ENCODE results near the gene NBAS. TPM values are rescaled to one million over a fixed set of nuclear protein-coding genes. Genes with fewer than 3 reads are reported as not detected.

NBAS gene
- total and polyA plus RNA-seq, 9 of the 15 experiments (the other 6 are each of a cell fraction or from before 2014, with no cell fraction given) = 15.3 to 94.4 (median 69.9) TPM

GRCh38 chr2:15117409-15118050, 443.6 kb downstream of the NBAS start:
- Histone ChIP-seq H3K27ac (ENCODE audit: extremely low read depth, low read depth, low read length) (no peak overlapping the region), H2AFZ (ENCODE audit: low read depth, low read length) (no peak overlapping the region), H3K4me3 (no peak overlapping the region), H3K4me2 (ENCODE audit: insufficient read depth, low read length) (no peak overlapping the region), H3K4me1 (replicated peaks in 1 of 2; ENCODE audit: control insufficient read depth in 2 of 2, insufficient read depth in 2 of 2, low read length in 2 of 2) (no peaks in the 10 kb centered on the region), H3K36me3 (ENCODE audit: control insufficient read depth, insufficient read depth, low read length) (no peaks in the 10 kb centered on the region), H3K9me3 (replicated peaks; ENCODE audit: control insufficient read depth, insufficient read depth, low read depth, low read length) (no peaks in the 10 kb centered on the region), H3K79me2 (ENCODE audit: control insufficient read depth, insufficient read depth, low read length) (no peaks in the 10 kb centered on the region), H4K20me1 (replicated peaks; ENCODE audit: control insufficient read depth, insufficient read depth, low read length) (no peaks in the 10 kb centered on the region), H3K27me3 (ENCODE audit: control insufficient read depth in 2 of 2, insufficient read depth in 2 of 2, low read length in 2 of 2) (0 out of 5 replicates have a peak, but pooled peaks cover 0 to 10% of the 10 kb centered on the region in 2 experiments), H3K9ac (ENCODE audit: insufficient read depth in 1 of 2, low read depth in 2 of 2, low read length in 2 of 2) (no peak overlapping the region), H3K9me1 (ENCODE audit: control insufficient read depth, insufficient read depth, low read length) (no peaks in the 10 kb centered on the region)
- ChIA-PET POLR2A (interaction anchor here (0.6 to 0.9 kb wide), 2 partner anchors 12 to 128 kb away, joined by 3 read pairs; no protein-coding TSS in a partner anchor), CTCF (ENCODE audit: low intra/inter-chr PET ratio) (no interaction called here)
- ATAC-seq (peak; percentile 71), DNase-seq (ENCODE audit: extremely low read depth in 1 of 4, low spot score in 3 of 4) (no peak), FAIRE-seq (no peak)
- intact Hi-C loops (cut with micrococcal nuclease) (no loop called here), in situ Hi-C loops (cut with MboI) (no loop called here)
- WGBS (ENCODE audit: insufficient coverage, low coverage, missing lambda C conversion rate) = 3% methylated on average over 4 of the region's 4 CpGs
- TF ChIP-seq RBM25 (IDR thresholded peaks at IDR 0.05; ENCODE audit: low read depth, low read length, severe bottlenecking) = peak; percentile 51
- TF ChIP-seq ZKSCAN3 (CRISPR knock-in tag; IDR thresholded peaks at IDR 0.05) = no peak
- no peak for TF ChIP-seq RUNX1 (IDR thresholded peaks at IDR 0.05; ENCODE audit: low read depth)
- no peak for TF ChIP-seq KDM5B (IDR thresholded peaks at IDR 0.05; ENCODE audit: insufficient replicate concordance, low read depth, low read length)
- TF ChIP-seq ZNF175 (CRISPR knock-in tag; IDR thresholded peaks at IDR 0.05; ENCODE audit: low read depth) = no peak
- TF ChIP-seq PHF8 (IDR thresholded peaks at IDR 0.05; ENCODE audit: borderline replicate concordance, low read length) = no peak
- TF ChIP-seq AFF1 (IDR thresholded peaks at IDR 0.05; ENCODE audit: low read depth in 1 of 2, partially characterized antibody in 2 of 2) = no peak
- TF ChIP-seq PCBP1 (IDR thresholded peaks at IDR 0.05; ENCODE audit: low read depth, low read length, poor library complexity, severe bottlenecking) = no peak
- TF ChIP-seq ZNF239 (CRISPR knock-in tag; IDR thresholded peaks at IDR 0.05) = peak; percentile 97
- no peak for TF ChIP-seq EHMT2 (IDR thresholded peaks at IDR 0.05)
- no peak for TF ChIP-seq CEBPB (tag; IDR thresholded peaks at IDR 0.05)
- no peak for TF ChIP-seq ATF1 (CRISPR knock-in tag; IDR thresholded peaks at IDR 0.05)
- TF ChIP-seq ATF1 (tag; IDR thresholded peaks at IDR 0.05) = no peak
- no peak for TF ChIP-seq PATZ1 (CRISPR knock-in tag; IDR thresholded peaks at IDR 0.05; ENCODE audit: borderline replicate concordance)
- no peak for TF ChIP-seq SAFB2 (IDR thresholded peaks at IDR 0.05; ENCODE audit: borderline replicate concordance, low read depth, low read length, severe bottlenecking)
- no peak for TF ChIP-seq THRAP3 (IDR thresholded peaks at IDR 0.05; ENCODE audit: borderline replicate concordance)
- TF ChIP-seq ZNF436 (CRISPR knock-in tag; IDR thresholded peaks at IDR 0.05) = no peak
- no peak for TF ChIP-seq HDAC1 (IDR thresholded peaks at IDR 0.05)
- BruUV-seq (replicated peaks) = no TSS peak

Measured in K562 (cell line).